HepG2 (cell line): Measurements from ENCODE around the gene NDUFA13. TPM values are rescaled to one million over a fixed set of nuclear protein-coding genes. Genes with fewer than 3 reads are reported as not detected.
A peak's percentile ranks its signal among the peaks of the same experiment; 100 is the strongest.

Source experiments
- ARNT ChIP-seq: fragments of 450-650 bp; IDR thresholded peaks from 2 replicates; pipeline ENCODE4 v1.6.1; 2017
- ATF3 ChIP-seq: sonication (generic); formaldehyde crosslinking; IDR thresholded peaks from 2 replicates; pipeline ENCODE4 v1.4.0; 2020; ENCODE audit warnings: missing genetic modification reagents
- CERS6 ChIP-seq: sonication (generic); formaldehyde crosslinking; IDR thresholded peaks from 2 replicates; pipeline ENCODE4 v1.5.0; 2020; ENCODE audit warnings: missing genetic modification reagents
- DNMT3B ChIP-seq: conservative IDR thresholded peaks from 2 replicates; pipeline ENCODE4 v1.6.1; 2016; ENCODE audit warnings: missing biosample characterization, control low read depth
- GATA4 ChIP-seq: sonication (generic); IDR thresholded peaks from 2 replicates; pipeline ENCODE4 v1.6.1; 2016; ENCODE audit warnings: antibody characterized with exemption, low read depth, borderline replicate concordance
- HNF4A ChIP-seq: sonication (generic); formaldehyde crosslinking; IDR thresholded peaks from 2 replicates; pipeline ENCODE4 v1.4.0; 2020; ENCODE audit warnings: missing genetic modification reagents
- IKZF4 ChIP-seq: sonication (generic); formaldehyde crosslinking; IDR thresholded peaks from 2 replicates; pipeline ENCODE4 v1.5.1; 2020; ENCODE audit warnings: borderline replicate concordance, mild to moderate bottlenecking, low read depth, missing genetic modification reagents; ENCODE audit errors: not compliant biosample characterization
- MBD4 ChIP-seq: IDR thresholded peaks from 2 replicates; pipeline ENCODE4 v1.6.1; 2012; ENCODE audit warnings: low read length, inconsistent platforms, borderline replicate concordance
- MED8 ChIP-seq: sonication (generic); formaldehyde crosslinking; IDR thresholded peaks from 2 replicates; pipeline ENCODE4 v1.8.1; 2023; ENCODE audit warnings: mild to moderate bottlenecking, missing genetic modification reagents; ENCODE audit not compliant: insufficient replicate concordance
- MTA1 ChIP-seq: sonication (generic); formaldehyde crosslinking; IDR thresholded peaks from 2 replicates; pipeline ENCODE4 v1.4.0; 2020; ENCODE audit warnings: missing genetic modification reagents, mild to moderate bottlenecking, borderline replicate concordance
- NCOA1 ChIP-seq: sonication (generic); formaldehyde crosslinking; IDR thresholded peaks from 2 replicates; pipeline ENCODE4 v1.9.0; 2021; ENCODE audit warnings: missing genetic modification reagents
- NFRKB ChIP-seq: fragments of 450-650 bp; IDR thresholded peaks from 2 replicates; pipeline ENCODE4 v1.6.1; 2017
- SPEN ChIP-seq: sonication (generic); formaldehyde crosslinking; IDR thresholded peaks from 2 replicates; pipeline ENCODE4 v1.5.1; 2020; ENCODE audit warnings: low read depth, mild to moderate bottlenecking, missing genetic modification reagents
- SRSF1 ChIP-seq: fragments of 200-400 bp; formaldehyde crosslinking; optimal IDR thresholded peaks from 2 replicates; pipeline ENCODE3; 2017; ENCODE audit warnings: mild to moderate bottlenecking, low read depth, low read length, moderate library complexity
- ZBTB2 ChIP-seq: sonication (generic); formaldehyde crosslinking; IDR thresholded peaks from 2 replicates; pipeline ENCODE4 v1.8.0; 2022; ENCODE audit warnings: low read depth, missing genetic modification reagents
- ZBTB21 ChIP-seq: sonication (generic); formaldehyde crosslinking; IDR thresholded peaks from 2 replicates; pipeline ENCODE4 v1.4.0; 2020; ENCODE audit warnings: missing genetic modification reagents
- ZNF121 ChIP-seq: sonication (generic); formaldehyde crosslinking; IDR thresholded peaks from 2 replicates; pipeline ENCODE4 v1.5.0; 2020; ENCODE audit warnings: mild to moderate bottlenecking, missing genetic modification reagents
- ZNF230 ChIP-seq: sonication (generic); formaldehyde crosslinking; IDR thresholded peaks from 2 replicates; pipeline ENCODE4 v1.4.0; 2020; ENCODE audit warnings: mild to moderate bottlenecking, missing genetic modification reagents
- ZNF850 ChIP-seq: sonication (generic); formaldehyde crosslinking; conservative IDR thresholded peaks from 2 replicates; pipeline ENCODE4 v1.9.0; 2021; ENCODE audit warnings: mild to moderate bottlenecking, missing genetic modification reagents
- polyA plus RNA-seq, 8 experiments: library from polyadenylated mRNA; depleted of rRNA in 3 of 8; stranded (reverse) in 7 of 8; unstranded in 1 of 8; fragments of >200 nt; fragmentation: Illumina TruSeq in 4 of 8; extraction: Trizol in 4 of 8; gene quantifications; 2 replicates each; pipeline versions ENCODE4 v1.2.1 to v1.2.3, GENCODE V29; 2011 to 2016; ENCODE audit warnings: low read depth in 4 of 8, missing spikeins in 1 of 8, mixed read lengths in 1 of 8; ENCODE audit not compliant: insufficient read depth in 1 of 8
- total RNA-seq, 5 experiments: library from RNA; depleted of rRNA; stranded (reverse); fragments of >200 nt; fragmentation: Illumina TruSeq; extraction: Trizol; gene quantifications; 2 replicates each; pipeline ENCODE4 v1.2.3, GENCODE V29; 2016; ENCODE audit warnings: low read depth in 1 of 5
- TF ChIP-seq, protein P1 (sequence below): sonication (generic); formaldehyde crosslinking; IDR thresholded peaks from 2 replicates; pipeline ENCODE4 v1.5.1; 2020; ENCODE audit warnings: missing genetic modification reagents, mild to moderate bottlenecking, borderline replicate concordance
- TF ChIP-seq, protein P2 (sequence below): sonication (generic); formaldehyde crosslinking; IDR thresholded peaks from 2 replicates; pipeline ENCODE4 v1.4.0; 2020; ENCODE audit warnings: missing genetic modification reagents
- TF ChIP-seq, protein P3 (sequence below): sonication (generic); formaldehyde crosslinking; IDR thresholded peaks from 2 replicates; pipeline ENCODE4 v1.4.0; 2020; ENCODE audit warnings: missing genetic modification reagents, low read depth, mild to moderate bottlenecking, borderline replicate concordance

NDUFA13 gene
- total and polyA plus RNA-seq, 2 of the 13 experiments (the other 11 are each of a cell fraction or from before 2014, with no cell fraction given) = 337 to 366 TPM

DNA sequence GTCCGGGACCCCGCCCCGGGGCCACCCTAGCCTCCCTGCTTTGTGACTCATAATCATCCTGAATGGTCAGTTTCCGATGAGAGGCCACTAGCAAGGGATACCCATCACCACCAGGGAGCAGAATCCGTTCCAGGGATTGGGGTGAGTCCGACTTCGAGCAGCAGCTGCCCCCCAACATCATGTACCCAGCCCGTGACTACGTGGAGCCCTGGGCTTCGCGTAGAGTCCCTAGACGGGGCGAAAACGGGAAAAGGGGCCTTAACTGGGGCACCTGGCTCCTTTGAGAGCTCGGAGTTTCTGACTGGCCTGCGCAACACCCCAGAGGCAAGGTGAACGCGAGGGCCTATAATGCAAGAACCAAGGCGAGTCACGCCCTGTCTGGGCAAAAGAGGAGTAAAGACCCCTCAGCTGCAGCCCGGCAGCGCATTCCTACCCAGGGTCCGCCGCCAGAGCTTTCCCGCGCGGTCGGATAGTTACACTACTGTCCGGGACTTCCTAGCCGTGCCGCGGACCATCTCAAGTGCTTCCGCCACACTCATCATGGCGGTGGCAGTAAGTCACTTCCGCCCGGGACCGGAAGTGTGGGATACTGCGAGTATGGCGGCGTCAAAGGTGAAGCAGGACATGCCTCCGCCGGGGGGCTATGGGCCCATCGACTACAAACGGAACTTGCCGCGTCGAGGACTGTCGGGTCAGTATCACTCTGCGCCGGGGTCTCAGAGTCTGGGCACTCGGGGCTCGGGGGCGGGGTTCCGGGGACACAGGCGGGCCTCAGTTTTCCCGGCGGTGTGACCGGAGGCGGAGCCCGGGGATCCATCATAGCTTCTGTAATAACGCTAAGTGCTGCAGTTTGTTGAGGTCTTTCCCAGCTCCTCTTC, at the start of gene NDUFA13 (continued):
- TF ChIP-seq CERS6 (CRISPR knock-in tag) (no peak), NFRKB (no peak; the same call in 1 of the 2 replicates), ZBTB2 (no peak), MTA1 (CRISPR knock-in tag) (peak; percentile 63; the same call in 1 of the 2 replicates), ATF3 (CRISPR knock-in tag) (0 out of 2 replicates have a peak, but pooled peaks have one; percentile 34), DNMT3B (no peak), ZNF850 (CRISPR knock-in tag) (no peak), SPEN (CRISPR knock-in tag) (peak; percentile 88), NCOA1 (no peak; the same call in 1 of the 2 replicates), SRSF1 (no peak), ZNF121 (CRISPR knock-in tag) (peak; percentile 34; the same call in 1 of the 2 replicates), ZNF230 (CRISPR knock-in tag) (peak; percentile 91; the same call in 1 of the 2 replicates), ZBTB21 (CRISPR knock-in tag) (no peak), GATA4 (no peak), IKZF4 (peak; percentile 67), ARNT (no peak), MED8 (CRISPR knock-in tag) (peak; percentile 61), MBD4 (no peak), HNF4A (CRISPR knock-in tag) (peak; percentile 8; the same call in 1 of the 2 replicates)
- TF ChIP-seq, protein P1, sequence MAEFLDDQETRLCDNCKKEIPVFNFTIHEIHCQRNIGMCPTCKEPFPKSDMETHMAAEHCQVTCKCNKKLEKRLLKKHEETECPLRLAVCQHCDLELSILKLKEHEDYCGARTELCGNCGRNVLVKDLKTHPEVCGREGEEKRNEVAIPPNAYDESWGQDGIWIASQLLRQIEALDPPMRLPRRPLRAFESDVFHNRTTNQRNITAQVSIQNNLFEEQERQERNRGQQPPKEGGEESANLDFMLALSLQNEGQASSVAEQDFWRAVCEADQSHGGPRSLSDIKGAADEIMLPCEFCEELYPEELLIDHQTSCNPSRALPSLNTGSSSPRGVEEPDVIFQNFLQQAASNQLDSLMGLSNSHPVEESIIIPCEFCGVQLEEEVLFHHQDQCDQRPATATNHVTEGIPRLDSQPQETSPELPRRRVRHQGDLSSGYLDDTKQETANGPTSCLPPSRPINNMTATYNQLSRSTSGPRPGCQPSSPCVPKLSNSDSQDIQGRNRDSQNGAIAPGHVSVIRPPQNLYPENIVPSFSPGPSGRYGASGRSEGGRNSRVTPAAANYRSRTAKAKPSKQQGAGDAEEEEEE (CRISPR knock-in tag) = no peak
- TF ChIP-seq, protein P2, sequence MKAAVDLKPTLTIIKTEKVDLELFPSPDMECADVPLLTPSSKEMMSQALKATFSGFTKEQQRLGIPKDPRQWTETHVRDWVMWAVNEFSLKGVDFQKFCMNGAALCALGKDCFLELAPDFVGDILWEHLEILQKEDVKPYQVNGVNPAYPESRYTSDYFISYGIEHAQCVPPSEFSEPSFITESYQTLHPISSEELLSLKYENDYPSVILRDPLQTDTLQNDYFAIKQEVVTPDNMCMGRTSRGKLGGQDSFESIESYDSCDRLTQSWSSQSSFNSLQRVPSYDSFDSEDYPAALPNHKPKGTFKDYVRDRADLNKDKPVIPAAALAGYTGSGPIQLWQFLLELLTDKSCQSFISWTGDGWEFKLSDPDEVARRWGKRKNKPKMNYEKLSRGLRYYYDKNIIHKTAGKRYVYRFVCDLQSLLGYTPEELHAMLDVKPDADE = 0 out of 2 replicates have a peak, but pooled peaks have one; percentile 74
- TF ChIP-seq, protein P3, sequence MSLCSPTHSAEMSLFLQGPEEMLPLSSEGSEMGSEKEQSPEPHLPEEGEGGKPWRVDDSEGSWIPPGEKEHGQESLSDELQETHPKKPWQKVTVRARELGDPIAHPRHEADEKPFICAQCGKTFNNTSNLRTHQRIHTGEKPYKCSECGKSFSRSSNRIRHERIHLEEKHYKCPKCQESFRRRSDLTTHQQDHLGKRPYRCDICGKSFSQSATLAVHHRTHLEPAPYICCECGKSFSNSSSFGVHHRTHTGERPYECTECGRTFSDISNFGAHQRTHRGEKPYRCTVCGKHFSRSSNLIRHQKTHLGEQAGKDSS (CRISPR knock-in tag) = peak; percentile 88; the same call in 1 of the 2 replicates
